HG02678 (cell line): ENCODE measurements around the gene FOXA3.
A peak's percentile ranks its signal among the peaks of the same experiment; 100 is the strongest.
"Not testable (repeated sequence)": the region's sequence is repeated elsewhere in the genome, so short reads cannot be mapped to it uniquely, and the experiment has no call there.

Source experiments
- ATAC-seq: cut with Tn5 transposase; IDR thresholded peaks from one replicate; pipeline ENCODE4 v1.9.1; 2021; ENCODE audit warnings: mild to moderate bottlenecking, moderate library complexity; ENCODE audit not compliant: unreplicated experiment

Gene FOXA3

DNA sequence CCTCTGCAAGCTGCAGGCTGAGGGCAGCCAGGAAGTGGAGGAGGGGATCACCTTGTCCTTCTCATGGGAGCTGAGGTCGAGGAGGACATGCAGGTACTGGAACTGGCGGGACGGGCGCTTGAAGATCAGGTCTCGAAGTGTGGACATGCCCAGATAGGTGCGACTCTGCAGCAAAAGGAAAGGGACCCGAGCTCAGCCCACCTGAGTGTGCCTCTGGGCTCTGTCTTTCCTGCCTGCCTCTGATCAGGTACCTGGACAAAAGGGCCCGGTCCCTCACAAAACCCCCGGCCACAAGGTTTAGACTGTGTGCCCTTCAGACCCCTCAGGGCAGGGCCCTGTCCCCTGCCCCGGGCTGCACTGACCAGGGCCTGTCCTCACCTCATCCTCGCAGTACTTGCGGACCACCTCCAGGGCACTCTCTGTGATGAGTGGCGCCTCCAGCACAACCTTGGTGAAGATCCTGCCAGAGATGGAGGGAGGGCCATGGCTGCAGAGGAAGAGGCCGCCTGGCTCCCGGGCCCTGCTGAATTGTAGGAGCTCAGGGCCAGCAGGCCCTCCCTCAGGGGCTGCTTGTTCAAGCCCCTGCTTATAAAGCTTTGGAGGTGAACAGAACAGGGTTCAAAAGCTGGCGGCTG, 36.5 kb upstream of the FOXA3 start:
- ATAC-seq: no peak

DNA sequence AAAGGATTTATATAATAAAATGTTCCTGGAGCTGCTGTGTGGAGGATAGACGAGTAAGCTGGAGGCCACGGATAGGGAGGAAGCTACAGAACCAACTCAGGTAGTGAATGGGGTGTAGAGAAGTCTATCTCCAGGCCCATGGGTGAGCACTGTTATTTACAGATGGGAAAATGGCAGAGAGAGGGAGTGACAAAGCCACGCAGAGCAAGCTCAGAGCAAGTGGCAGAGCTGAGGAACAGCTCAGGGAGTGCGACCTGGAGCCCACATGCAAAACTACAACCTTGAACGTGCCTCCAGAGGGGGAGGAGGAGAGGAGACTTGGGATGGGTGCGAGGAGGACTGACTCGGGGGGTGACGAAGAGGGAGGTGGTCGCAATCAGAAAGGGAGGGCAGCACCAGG, 35.6 kb upstream of the FOXA3 start:
- no peak for ATAC-seq

DNA sequence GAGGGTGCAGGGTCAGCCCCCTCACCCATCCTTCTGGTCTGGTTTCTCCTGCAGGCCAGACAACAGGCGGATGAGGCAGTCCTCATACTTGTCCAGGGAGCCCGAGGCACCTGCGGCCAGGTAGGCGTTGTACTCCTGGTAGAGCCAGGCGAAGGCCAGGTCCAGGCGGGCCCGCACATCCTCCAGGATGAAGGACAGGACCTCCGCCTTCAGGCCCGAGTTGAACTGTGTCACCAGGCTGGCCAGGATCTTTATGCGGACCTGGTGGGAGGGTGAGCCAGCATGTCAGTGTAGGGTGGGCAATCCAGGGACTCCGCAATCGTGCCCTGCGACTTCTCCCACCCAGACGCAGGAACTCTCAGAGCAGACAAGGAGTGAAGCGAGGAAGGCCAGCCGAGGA, 35.2 kb upstream of the FOXA3 start:
- ATAC-seq: no peak

DNA sequence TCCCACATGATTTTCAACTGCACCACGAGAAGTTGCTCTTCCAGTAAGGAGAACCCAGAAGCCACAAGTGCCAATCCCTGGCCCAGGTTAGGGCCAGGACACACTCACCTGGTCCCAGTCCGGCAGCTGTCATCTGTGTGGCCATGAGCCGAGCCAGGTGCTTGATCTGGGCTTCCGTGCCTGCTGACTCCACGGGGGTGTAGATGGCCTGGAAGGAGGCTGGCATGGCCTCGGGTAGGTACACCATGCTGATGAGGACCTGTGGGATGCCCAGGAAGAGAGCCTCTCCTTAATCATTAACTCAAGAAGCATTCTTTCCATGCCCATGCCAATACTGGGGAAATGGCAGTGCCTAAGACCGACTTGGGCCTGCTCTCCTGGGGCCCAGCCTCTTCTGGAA, 29.2 kb upstream of the FOXA3 start:
- no peak for ATAC-seq

GRCh38 chr19:45842198-45842597, 21.9 kb upstream of the FOXA3 start:
- no peak for ATAC-seq

DNA sequence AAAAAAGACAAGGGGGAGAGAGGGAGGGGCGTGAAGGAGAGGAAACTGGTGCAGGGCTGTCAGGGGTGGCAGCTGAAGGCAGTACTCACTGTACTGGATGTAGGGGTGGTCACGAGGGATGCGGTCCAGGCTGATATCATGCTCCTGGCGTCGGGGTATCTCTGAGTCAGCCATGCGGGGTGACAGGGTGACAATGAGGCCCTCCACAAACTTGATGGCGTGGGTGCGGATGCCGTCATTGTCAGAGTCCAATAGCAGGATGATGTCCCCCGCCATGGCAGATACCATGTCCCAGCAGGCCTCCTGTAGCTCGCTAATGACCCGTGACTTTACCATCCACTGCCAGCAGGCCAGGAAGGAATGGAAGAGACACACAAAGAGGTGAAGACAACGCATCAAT, 16.5 kb upstream of the FOXA3 start:
- no peak for ATAC-seq

DNA sequence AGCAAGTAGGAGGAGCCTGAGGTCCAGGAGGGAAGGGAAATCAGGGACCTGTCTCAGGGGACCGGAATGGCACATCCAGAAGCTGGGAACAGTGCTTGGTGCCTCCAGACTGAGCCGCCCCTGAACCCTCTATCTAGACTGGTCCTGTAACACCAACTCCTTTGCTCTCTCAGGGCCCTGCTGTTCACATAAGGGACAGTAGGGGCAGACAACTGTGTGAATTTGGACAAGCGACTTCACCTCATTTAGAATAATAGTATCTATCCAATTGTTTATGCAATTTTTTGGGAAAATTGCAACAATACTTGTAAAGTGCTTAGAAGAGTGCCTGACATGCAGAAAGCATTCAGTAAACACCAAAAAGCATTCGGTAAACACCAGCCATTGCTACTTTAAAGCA, 15.2 kb upstream of the FOXA3 start:
- no peak for ATAC-seq

DNA sequence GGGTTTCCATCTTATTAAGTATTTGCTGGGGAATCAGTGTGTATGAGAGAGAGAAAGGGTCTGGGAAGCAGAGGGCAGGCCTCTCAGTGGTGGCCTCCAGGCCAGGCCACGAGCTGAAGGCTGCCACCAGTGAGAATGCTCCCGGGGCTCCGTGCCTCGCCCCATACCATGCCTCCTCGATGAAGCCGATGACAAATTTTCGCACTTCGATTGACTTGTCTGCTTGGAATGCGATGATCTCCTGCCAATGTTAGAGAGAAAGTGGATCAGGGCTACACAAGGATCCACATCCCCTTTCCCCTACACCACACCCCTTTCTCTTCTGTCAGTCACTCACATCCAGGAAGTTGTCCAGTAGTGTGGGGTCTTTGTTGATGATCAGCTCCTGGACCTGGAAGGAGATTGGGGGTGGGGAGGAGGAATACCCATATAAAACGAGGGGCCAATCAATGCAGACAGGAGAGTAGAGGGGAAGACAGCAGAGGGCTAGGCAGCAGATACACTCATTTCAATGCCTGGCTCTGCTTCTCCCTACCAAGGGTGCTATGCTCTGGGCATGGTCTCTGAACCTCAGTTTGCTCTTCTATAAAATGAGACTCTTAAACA, 11.9 kb upstream of the FOXA3 start:
- ATAC-seq: no peak

GRCh38 chr19:45852983-45853382, 11.1 kb upstream of the FOXA3 start:
- ATAC-seq: no peak

DNA sequence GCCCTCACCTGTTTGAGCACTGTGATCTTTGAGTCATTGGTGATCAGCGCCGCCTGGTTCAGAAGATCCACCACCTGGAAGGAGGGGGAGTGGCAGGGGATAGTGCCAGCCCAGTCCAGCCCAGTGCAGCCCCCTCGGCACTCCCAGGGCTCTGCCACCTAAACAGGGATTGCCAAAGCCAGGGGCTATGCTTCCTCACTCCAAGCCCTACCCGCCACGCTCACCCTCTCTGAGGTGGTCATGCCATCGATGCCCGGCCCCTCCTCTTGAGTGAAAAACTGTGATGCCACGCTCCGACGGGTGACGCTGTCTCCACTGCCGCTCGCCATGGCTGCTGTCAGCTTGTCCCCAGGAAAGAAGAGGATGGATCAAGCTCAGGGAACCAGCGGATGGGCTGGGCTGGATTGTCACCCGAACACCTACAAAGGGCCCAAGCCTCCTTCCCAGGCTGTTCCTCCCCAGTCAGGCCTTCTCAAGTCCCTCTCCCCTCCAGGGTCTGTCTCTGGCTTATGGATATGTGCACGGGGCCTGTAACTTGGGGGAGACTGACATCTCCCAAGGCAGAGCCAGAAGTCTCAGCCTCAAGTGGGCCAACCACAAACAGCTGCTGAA, 9.9 kb upstream of the FOXA3 start:
- no peak for ATAC-seq

DNA sequence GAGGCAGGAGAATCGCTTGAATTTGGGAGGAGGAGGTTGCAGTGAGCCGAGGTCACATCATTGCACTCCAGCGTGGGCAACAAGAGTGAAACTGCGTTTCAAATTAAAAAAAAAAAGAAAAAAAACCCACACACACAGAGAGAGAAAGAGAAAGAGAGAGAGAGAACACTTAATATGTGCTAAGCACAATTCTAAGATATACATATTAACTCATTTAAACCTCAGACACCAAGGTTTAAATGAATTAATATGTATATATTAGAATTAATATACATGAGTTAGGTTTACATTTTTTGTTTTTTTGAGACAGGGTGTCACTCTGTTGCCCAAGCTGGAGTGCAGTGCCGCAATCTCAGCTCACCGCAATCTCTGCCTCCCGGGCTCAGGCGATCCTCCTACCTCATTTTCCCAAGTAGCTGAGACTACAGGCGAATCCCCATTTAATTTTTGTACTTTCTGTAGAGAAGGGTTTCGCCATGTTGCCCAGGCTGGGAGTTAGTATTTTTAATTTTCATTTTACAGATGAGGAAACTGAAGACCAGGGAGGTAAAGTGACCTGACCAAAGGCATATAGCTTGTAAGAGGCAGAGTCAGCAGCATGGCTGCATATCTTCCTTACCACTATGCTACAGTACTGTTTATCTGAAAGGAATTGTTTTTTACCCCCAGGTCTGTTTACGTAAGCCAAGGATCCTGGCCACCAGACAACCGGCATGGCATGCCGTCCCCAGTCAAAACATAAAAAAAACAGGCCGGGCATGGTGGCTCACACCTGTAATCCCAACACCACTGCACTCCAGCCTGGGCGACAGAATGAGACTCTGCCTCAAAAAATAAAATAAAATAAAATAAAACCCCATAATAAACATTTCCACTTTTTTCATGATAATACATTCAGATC, 3.5 kb upstream of the FOXA3 start:
- no peak for ATAC-seq

DNA sequence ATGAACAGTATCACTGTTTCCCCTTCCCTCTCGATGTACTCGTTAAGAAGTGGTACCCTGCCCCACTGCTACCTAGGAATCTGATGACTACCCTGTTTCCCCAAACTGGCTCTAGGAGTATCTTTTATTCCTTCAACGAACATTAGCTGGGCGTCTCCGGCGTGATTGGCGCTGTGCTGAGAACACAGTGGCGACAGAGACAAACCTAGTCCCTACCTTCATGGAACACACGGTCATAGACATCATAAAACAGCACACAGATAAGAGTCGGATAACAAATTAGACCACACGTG, 1.9 kb upstream of the FOXA3 start:
- no peak for ATAC-seq

GRCh38 chr19:45862564-45863334, 1.4 kb upstream of the FOXA3 start, which contains the start of gene SYMPK:
TSS of gene SYMPK (minus strand) at chr19:45863147. CDS start at chr19:45854495, 8,652 bp downstream.
- peak; percentile 93 for ATAC-seq

- ATAC-seq: no peak
Measured at GRCh38 chr19:45863335-45863839, 739 bp upstream of the FOXA3 start.

DNA sequence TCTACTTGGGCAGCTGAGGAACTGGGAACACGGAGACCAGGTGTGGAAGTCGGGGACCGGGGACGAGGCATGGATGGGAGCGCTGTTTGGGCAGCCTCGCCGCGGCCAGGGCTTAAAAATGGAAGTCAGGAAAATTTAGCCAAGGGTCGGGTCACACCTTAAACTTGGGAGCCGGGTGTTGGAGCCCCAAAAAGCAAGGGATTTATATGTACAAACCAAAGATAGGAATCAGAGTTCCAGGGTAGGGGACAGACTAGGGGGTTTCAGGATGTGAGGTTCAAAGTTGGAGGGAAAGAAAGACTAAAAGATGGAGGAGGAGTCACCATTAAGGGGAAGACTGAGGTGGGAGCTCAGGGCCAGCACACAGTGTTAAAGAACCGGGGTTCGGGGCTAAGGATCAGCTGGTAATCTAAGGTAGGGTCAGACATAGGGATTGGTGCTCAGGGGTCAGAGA, 530 bp downstream of the FOXA3 start:
- ATAC-seq: no peak

GRCh38 chr19:45865269-45865948, 1.3 kb downstream of the FOXA3 start:
- no peak for ATAC-seq

- no peak for ATAC-seq
Measured at GRCh38 chr19:45866400-45867176, 2.5 kb downstream of the FOXA3 start.

DNA sequence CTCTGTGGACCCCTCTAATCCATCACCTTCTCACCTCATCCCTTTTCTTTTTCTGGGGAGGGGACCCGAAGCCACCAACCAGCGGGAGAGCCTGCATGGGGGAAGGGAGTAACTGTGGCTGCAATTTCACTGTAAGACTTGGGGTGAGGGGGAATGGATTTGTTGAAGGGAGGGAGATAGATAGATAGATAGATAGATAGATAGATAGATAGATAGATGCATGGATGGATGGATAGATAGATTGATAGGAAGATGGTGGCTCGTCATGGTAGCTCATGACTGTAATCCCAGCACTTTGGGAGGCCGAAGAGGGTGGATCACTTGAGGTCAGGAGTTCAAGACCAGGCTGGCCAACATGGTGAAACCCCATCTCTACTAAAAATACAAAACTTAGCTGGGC, 3.1 kb downstream of the FOXA3 start:
- ATAC-seq: not testable (repeated sequence)

GRCh38 chr19:45870798-45871197, 6.7 kb downstream of the FOXA3 start:
- ATAC-seq: no peak
